ENCODE data around the gene NAA10. TPM values are rescaled to one million over a fixed set of nuclear protein-coding genes. Genes with fewer than 3 reads are reported as not detected.

Gene NAA10
- total and polyA plus RNA-seq, 3 donors from 2014 or later: 33.9 to 52.8 (median 46.7) TPM

GRCh38 chrX:153969125-153969903, 34.5 kb upstream of the NAA10 start:
- no peaks in the 10 kb centered on the region for H3K36me3 ChIP-seq (ENCODE audit: low read depth, missing control alignments)
- H3K9me3 ChIP-seq: no peaks in the 10 kb centered on the region
- H3K4me3 ChIP-seq: peak overlapping the region; percentile 74 to 88
- 1 to 5% methylated on average over 8 to 18 of the region's 25 CpGs for WGBS, 2 donors
- H3K4me1 ChIP-seq: peaks cover 19% of the 10 kb centered on the region
- peak overlapping the region; percentile 98 to 99 for H3K27ac ChIP-seq
- intact Hi-C loops (cut with DNase I; ENCODE audit: low total_unique reads): no loop called here
- TF ChIP-seq CTCF (IDR thresholded peaks at IDR 0.05) (no peak), POLR2A (IDR thresholded peaks at IDR 0.05) (no peak)
- no peaks in the 10 kb centered on the region for H3K27me3 ChIP-seq
- DNase-seq: no peak

- TF ChIP-seq POLR2A (IDR thresholded peaks at IDR 0.05): no peak
- TF ChIP-seq CTCF (IDR thresholded peaks at IDR 0.05): no peak
- peaks cover 19% of the 10 kb centered on the region for H3K4me1 ChIP-seq
- H3K9me3 ChIP-seq: no peaks in the 10 kb centered on the region
- no peaks in the 10 kb centered on the region for H3K27me3 ChIP-seq
- H3K27ac ChIP-seq: peak overlapping the region in 1 of 2 donors; percentile 30
- no peaks in the 10 kb centered on the region for H3K36me3 ChIP-seq (ENCODE audit: low read depth, missing control alignments)
- intact Hi-C loops (cut with DNase I; ENCODE audit: low total_unique reads): no loop called here
- H3K4me3 ChIP-seq: peak overlapping the region in 1 of 2 donors; percentile 88
- WGBS, 2 donors: 14 to 17% methylated on average over 1 to 5 of the region's 12 CpGs
- no peak for DNase-seq
Observed at GRCh38 chrX:153968754-153969124, 33.9 kb upstream of the NAA10 start.

GRCh38 chrX:153968255-153968654, 33.4 kb upstream of the NAA10 start:
- Histone ChIP-seq H3K9me3 (no peaks in the 10 kb centered on the region), H3K27ac (no peak overlapping the region), H3K36me3 (ENCODE audit: low read depth, missing control alignments) (no peaks in the 10 kb centered on the region), H3K4me1 (peaks cover 19% of the 10 kb centered on the region), H3K4me3 (no peak overlapping the region), H3K27me3 (no peaks in the 10 kb centered on the region)
- intact Hi-C loops (cut with DNase I; ENCODE audit: low total_unique reads): no loop called here
- TF ChIP-seq POLR2A (IDR thresholded peaks at IDR 0.05) (no peak), CTCF (IDR thresholded peaks at IDR 0.05) (no peak)
- WGBS, 2 donors: 62 to 66% methylated on average over 5 to 8 of the region's 9 CpGs
- no peak for DNase-seq

GRCh38 chrX:153967536-153968224, 32.8 kb upstream of the NAA10 start:
- WGBS, 2 donors: 49 to 58% methylated on average over 7 to 14 of the region's 16 CpGs
- no peak for DNase-seq
- intact Hi-C loops (cut with DNase I; ENCODE audit: low total_unique reads): no loop called here
- Histone ChIP-seq H3K9me3 (no peaks in the 10 kb centered on the region), H3K4me1 (peaks cover 19% of the 10 kb centered on the region), H3K27me3 (no peaks in the 10 kb centered on the region), H3K4me3 (no peak overlapping the region), H3K36me3 (ENCODE audit: low read depth, missing control alignments) (no peaks in the 10 kb centered on the region), H3K27ac (no peak overlapping the region)
- TF ChIP-seq CTCF (IDR thresholded peaks at IDR 0.05): no peak
- no peak for TF ChIP-seq POLR2A (IDR thresholded peaks at IDR 0.05)
